ENCODE results near the gene B3GAT1.

DNA sequence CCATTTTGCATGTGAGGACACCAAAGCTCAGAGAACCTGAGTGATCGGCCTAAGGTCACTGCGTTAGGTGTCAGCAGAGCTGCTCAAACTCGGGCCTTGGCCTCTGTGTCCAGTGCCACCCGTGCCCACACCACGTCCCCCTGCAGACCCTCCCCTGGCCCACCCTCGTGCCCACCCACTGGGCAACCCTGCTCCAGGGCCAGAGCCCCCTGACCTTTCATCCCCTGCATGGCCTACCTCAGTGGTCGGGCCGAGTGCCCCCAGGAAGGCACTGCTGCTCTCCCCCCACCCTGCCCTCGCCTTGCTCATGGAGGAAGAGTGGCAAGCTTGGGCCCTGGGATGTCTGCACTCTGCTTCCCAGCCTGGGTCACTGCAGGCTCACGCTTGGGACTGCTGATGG is 17.7 kb downstream of the B3GAT1 start:
- no peak for TF ChIP-seq SPI1 (IDR thresholded peaks at IDR 0.05; ENCODE audit: low read depth, low read length)
- no peak for TF ChIP-seq POLR2A (IDR thresholded peaks at IDR 0.05; ENCODE audit: low read depth, low read length)
- no peak for TF ChIP-seq POLR2AphosphoS5 (IDR thresholded peaks at IDR 0.05; ENCODE audit: low read depth, low read length)
